ENCODE measurements around the gene ST8SIA2. TPM values are rescaled to one million over a fixed set of nuclear protein-coding genes. Genes with fewer than 3 reads are reported as not detected.

The ST8SIA2 gene
- polyA plus RNA-seq, 1 donor from 2014 or later: 24.0 TPM

DNA sequence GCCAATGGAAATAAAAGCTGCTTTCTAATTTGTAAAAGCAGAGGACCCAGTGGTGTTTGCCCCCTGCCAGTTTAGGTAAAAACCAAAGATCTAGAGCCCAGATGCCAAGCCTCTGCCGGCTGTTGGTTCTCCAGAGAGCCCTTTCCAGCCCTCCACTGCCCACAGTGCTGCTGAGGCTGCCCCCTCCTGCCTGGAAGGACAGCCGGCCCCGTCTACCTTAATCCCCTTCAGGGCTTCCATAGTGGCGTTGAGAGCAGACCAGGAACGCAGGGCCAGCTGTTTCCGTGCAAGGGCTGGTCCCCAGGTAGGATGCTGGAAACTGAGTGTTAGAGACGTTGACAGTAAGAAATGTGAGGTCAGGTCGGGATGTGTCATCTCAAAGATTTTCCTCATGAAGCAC is 6.9 kb downstream of the ST8SIA2 start:
- no peak for TF ChIP-seq EP300 (conservative IDR thresholded peaks at IDR 0.05; ENCODE audit: poor library complexity, severe bottlenecking)
- no peak for TF ChIP-seq POLR2AphosphoS5 (IDR thresholded peaks at IDR 0.05)
- TF ChIP-seq, protein P1, sequence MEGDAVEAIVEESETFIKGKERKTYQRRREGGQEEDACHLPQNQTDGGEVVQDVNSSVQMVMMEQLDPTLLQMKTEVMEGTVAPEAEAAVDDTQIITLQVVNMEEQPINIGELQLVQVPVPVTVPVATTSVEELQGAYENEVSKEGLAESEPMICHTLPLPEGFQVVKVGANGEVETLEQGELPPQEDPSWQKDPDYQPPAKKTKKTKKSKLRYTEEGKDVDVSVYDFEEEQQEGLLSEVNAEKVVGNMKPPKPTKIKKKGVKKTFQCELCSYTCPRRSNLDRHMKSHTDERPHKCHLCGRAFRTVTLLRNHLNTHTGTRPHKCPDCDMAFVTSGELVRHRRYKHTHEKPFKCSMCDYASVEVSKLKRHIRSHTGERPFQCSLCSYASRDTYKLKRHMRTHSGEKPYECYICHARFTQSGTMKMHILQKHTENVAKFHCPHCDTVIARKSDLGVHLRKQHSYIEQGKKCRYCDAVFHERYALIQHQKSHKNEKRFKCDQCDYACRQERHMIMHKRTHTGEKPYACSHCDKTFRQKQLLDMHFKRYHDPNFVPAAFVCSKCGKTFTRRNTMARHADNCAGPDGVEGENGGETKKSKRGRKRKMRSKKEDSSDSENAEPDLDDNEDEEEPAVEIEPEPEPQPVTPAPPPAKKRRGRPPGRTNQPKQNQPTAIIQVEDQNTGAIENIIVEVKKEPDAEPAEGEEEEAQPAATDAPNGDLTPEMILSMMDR (IDR thresholded peaks at IDR 0.05; ENCODE audit: poor library complexity, severe bottlenecking): no peak
- no peak for TF ChIP-seq EZH2 (IDR thresholded peaks at IDR 0.05; ENCODE audit: borderline replicate concordance, insufficient read depth, low read length, poor library complexity, severe bottlenecking)
- no peak for TF ChIP-seq RAD21 (conservative IDR thresholded peaks at IDR 0.05)
- Histone ChIP-seq H3F3A (ENCODE audit: insufficient read depth, low read length, poor library complexity, severe bottlenecking) (no peaks in the 10 kb centered on the region), H3K79me2 (replicated peaks; ENCODE audit: insufficient read depth, low read length) (peaks cover 90% of the 10 kb centered on the region), H2AFZ (ENCODE audit: low read depth, low read length) (no peak overlapping the region), H3K9me2 (ENCODE audit: insufficient read depth, low read length) (no peaks in the 10 kb centered on the region), H3K27me3 (ENCODE audit: insufficient read depth, low read depth, low read length) (no peaks in the 10 kb centered on the region), H3K27ac (ENCODE audit: low read length) (no peak overlapping the region), H3K9ac (ENCODE audit: low read length) (no peak overlapping the region), H3K36me3 (ENCODE audit: insufficient read depth, low read length) (peaks cover 12% of the 10 kb centered on the region), H3K9me3 (ENCODE audit: low read length) (no peaks in the 10 kb centered on the region), H3K4me3 (ENCODE audit: low read length) (no peak overlapping the region), H4K20me1 (ENCODE audit: insufficient read depth) (no peaks in the 10 kb centered on the region), H3K4me2 (ENCODE audit: low read length) (no peak overlapping the region)

DNA sequence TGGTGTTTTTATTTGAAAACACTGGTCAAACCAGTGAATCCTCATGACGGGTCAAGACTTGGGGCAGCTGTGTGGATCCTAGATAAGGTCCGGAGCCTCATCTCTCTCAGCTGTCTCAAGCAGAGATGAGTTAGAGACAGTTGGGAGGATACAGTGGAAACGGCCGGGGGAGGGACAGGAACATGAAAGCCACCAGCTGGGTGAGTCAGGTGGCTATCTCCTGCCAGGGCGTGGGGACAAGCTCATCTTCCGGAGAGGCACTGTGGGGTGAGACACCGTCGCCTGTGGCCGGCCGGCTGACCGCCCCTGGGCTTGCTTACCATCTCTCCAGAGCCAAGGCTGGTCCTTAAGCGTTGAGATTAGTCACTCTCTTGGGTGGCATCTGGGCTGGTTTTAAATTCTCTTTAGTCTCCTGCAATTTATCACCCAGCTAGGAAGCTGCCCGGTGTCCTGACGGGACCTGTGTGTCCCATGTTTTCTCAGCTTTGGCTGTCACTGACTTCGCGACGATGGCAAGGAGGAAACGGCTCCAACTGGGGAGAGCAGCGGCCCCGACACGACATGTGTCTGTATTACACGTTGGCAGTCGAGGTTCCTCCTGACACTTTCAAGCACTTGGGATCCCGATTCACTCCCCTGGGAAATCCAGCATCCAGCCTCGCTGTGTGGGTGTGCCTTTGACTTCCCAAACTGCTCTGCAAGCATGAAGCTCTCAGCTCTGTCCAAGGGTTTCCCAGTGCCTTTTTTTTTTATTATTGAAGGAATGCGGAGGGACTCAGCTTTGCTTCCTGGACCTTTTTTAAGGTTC is 7.5 kb downstream of the ST8SIA2 start:
- no peak overlapping the region for H3K4me3 ChIP-seq (ENCODE audit: low read length)
- H3K9me2 ChIP-seq (ENCODE audit: insufficient read depth, low read length): no peaks in the 10 kb centered on the region
- no peak for TF ChIP-seq EP300 (conservative IDR thresholded peaks at IDR 0.05; ENCODE audit: poor library complexity, severe bottlenecking)
- no peak for TF ChIP-seq POLR2AphosphoS5 (IDR thresholded peaks at IDR 0.05)
- no peak for TF ChIP-seq EZH2 (IDR thresholded peaks at IDR 0.05; ENCODE audit: borderline replicate concordance, insufficient read depth, low read length, poor library complexity, severe bottlenecking)
- TF ChIP-seq SMC3 (conservative IDR thresholded peaks at IDR 0.05; ENCODE audit: poor library complexity): no peak
- no peak for TF ChIP-seq MXI1 (conservative IDR thresholded peaks at IDR 0.05; ENCODE audit: poor library complexity, severe bottlenecking)
- TF ChIP-seq, protein P1 (IDR thresholded peaks at IDR 0.05; ENCODE audit: poor library complexity, severe bottlenecking): no peak
- TF ChIP-seq, protein P2, sequence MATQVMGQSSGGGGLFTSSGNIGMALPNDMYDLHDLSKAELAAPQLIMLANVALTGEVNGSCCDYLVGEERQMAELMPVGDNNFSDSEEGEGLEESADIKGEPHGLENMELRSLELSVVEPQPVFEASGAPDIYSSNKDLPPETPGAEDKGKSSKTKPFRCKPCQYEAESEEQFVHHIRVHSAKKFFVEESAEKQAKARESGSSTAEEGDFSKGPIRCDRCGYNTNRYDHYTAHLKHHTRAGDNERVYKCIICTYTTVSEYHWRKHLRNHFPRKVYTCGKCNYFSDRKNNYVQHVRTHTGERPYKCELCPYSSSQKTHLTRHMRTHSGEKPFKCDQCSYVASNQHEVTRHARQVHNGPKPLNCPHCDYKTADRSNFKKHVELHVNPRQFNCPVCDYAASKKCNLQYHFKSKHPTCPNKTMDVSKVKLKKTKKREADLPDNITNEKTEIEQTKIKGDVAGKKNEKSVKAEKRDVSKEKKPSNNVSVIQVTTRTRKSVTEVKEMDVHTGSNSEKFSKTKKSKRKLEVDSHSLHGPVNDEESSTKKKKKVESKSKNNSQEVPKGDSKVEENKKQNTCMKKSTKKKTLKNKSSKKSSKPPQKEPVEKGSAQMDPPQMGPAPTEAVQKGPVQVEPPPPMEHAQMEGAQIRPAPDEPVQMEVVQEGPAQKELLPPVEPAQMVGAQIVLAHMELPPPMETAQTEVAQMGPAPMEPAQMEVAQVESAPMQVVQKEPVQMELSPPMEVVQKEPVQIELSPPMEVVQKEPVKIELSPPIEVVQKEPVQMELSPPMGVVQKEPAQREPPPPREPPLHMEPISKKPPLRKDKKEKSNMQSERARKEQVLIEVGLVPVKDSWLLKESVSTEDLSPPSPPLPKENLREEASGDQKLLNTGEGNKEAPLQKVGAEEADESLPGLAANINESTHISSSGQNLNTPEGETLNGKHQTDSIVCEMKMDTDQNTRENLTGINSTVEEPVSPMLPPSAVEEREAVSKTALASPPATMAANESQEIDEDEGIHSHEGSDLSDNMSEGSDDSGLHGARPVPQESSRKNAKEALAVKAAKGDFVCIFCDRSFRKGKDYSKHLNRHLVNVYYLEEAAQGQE (IDR thresholded peaks at IDR 0.05; ENCODE audit: borderline replicate concordance): no peak
- TF ChIP-seq RAD21 (conservative IDR thresholded peaks at IDR 0.05): no peak
- TF ChIP-seq TAF1 (IDR thresholded peaks at IDR 0.05; ENCODE audit: low read depth): no peak
- H3K9ac ChIP-seq (ENCODE audit: low read length): no peak overlapping the region
- no peaks in the 10 kb centered on the region for H3K9me3 ChIP-seq (ENCODE audit: low read length)
- no peak overlapping the region for H3K27ac ChIP-seq (ENCODE audit: low read length)
- H3F3A ChIP-seq (ENCODE audit: insufficient read depth, low read length, poor library complexity, severe bottlenecking): no peaks in the 10 kb centered on the region
- H3K36me3 ChIP-seq (ENCODE audit: insufficient read depth, low read length): peaks cover 12% of the 10 kb centered on the region
- H4K20me1 ChIP-seq (ENCODE audit: insufficient read depth): peaks cover 2% of the 10 kb centered on the region
- no peak overlapping the region for H2AFZ ChIP-seq (ENCODE audit: low read depth, low read length)
- H3K79me2 ChIP-seq (replicated peaks; ENCODE audit: insufficient read depth, low read length): peaks cover 90% of the 10 kb centered on the region
- no peak overlapping the region for H3K4me2 ChIP-seq (ENCODE audit: low read length)
- no peaks in the 10 kb centered on the region for H3K27me3 ChIP-seq (ENCODE audit: insufficient read depth, low read depth, low read length)

Data from neural cell (in vitro differentiated cells).